Measurements from ENCODE around the gene KCNG3.

DNA sequence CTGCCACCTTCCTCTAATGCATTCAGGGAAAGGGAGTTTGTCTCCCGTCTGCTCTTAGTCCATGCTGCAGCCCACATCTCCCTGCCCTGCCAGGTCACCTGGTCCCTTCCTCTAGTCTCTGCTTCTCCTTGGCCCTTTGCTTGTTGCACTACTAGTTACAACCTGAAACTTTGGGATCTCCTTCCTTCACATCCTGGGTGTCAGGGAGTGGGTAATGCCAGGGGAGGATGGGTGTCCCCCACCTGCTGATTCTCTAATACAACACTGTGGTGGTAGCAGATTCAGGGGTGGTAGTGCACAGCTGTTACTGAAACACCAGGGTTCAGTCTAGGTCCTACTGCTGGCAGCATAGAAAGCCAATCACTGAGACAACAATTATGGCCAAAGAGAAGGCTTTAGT lies 101.6 kb downstream of the KCNG3 start:
- TF ChIP-seq, protein P1, sequence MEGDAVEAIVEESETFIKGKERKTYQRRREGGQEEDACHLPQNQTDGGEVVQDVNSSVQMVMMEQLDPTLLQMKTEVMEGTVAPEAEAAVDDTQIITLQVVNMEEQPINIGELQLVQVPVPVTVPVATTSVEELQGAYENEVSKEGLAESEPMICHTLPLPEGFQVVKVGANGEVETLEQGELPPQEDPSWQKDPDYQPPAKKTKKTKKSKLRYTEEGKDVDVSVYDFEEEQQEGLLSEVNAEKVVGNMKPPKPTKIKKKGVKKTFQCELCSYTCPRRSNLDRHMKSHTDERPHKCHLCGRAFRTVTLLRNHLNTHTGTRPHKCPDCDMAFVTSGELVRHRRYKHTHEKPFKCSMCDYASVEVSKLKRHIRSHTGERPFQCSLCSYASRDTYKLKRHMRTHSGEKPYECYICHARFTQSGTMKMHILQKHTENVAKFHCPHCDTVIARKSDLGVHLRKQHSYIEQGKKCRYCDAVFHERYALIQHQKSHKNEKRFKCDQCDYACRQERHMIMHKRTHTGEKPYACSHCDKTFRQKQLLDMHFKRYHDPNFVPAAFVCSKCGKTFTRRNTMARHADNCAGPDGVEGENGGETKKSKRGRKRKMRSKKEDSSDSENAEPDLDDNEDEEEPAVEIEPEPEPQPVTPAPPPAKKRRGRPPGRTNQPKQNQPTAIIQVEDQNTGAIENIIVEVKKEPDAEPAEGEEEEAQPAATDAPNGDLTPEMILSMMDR (IDR thresholded peaks at IDR 0.05; ENCODE audit: insufficient read depth, low read length, poor library complexity, severe bottlenecking): no peak
- TF ChIP-seq EZH2phosphoT487 (conservative IDR thresholded peaks at IDR 0.05; ENCODE audit: low read length): no peak
